ENCODE measurements around the gene DCLRE1B. TPM values are rescaled to one million over a fixed set of nuclear protein-coding genes. Genes with fewer than 3 reads are reported as not detected.

Gene DCLRE1B
- total RNA-seq, 1 experiment from 2014 or later = 14.5 TPM

DNA sequence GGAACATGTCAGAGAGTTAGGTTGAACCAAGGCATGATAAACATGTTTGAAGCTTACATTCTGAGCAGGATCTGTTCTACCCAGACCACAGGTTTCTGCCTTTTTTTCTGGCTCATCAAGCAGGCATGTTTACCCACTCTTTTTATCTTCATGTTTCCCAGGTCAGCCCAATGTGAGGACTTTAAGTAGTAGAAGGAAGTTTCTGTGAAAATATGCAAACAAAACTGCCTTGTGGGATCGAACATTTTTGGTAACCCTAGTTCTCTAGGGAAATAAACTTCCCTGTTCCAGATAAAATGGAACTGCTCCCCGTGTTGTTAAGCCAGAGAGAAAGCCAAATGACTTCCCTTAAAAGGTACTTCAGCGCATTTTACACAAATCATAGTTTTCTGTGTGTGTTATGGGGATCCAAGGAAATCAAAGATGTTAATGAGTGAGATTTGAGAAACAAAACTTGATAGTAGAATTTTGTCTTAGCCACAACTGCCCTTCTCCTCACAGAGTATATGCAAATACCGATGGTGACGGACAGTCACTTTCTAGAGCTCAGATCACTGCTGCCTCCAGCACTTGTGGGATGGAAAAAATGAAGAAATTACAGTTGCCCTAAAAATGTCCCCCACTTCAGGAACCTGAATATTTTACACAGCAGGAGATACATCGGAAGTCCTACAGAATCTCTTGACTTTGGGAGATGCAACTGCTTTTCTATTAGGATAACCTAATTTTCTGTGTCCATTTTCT, 23.2 kb downstream of the DCLRE1B start:
- DNase-seq (ENCODE audit: low spot score) = no peak

- peak; percentile 63 for DNase-seq (ENCODE audit: low spot score)
Measured at GRCh38 chr1:113928941-113929749, 24.0 kb downstream of the DCLRE1B start, which contains the start of gene HIPK1. Gene HIPK1, plus strand, starts transcription at chr1:113929324.

GRCh38 chr1:113929750-113930498, 24.8 kb downstream of the DCLRE1B start:
- no peak for DNase-seq (ENCODE audit: low spot score)

- no peak for DNase-seq (ENCODE audit: low spot score)
Measured at GRCh38 chr1:113930499-113931161, 25.5 kb downstream of the DCLRE1B start.

DNA sequence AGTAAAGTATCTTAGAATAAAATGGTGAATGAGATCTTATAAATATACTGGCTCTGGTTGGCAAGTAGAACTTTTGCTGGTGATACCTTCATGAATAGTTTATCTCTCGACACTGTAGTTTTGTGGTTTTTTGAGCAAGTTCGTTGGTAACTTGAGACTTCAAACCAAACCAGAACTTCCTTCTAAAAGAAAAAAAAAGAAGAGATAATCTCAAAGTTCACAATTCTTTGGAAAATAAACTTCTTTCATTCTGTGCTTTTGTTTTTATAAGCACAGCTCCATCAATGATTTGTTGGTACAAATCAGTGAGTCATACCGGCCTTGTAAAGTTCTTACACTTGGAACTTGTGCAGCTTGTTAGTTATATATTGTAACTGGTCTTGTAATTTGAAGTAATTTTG, 26.3 kb downstream of the DCLRE1B start:
- no peak for DNase-seq (ENCODE audit: low spot score)

- DNase-seq (ENCODE audit: low spot score) = no peak
Measured at GRCh38 chr1:113934006-113934405, 28.9 kb downstream of the DCLRE1B start.

DNA sequence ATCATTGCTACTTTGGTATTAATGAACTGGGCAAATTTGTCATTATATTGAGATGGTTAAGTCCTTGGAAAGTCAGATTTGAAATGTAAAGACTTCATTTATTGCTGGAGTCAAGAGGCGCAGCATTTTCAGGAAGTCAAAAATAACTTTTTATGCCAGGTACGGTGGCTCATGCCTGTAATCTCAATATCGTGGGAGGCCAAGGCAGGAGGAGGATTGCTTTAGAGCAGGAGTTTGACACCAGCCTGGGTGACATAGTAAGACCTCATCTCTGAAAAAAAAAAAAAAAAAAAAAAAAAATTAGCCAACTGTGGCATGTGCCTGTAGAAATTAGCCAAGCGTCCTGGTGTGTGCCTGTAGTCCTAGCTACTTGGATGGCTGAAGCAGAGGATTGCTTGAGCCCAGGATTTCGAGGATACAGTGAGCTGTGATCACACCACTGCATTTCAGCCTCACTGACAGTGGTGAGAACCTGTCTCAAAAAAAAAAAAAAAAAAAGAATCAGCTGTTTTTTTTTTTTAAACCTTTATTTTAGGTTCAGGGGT, 29.5 kb downstream of the DCLRE1B start:
- no peak for DNase-seq (ENCODE audit: low spot score)

DNA sequence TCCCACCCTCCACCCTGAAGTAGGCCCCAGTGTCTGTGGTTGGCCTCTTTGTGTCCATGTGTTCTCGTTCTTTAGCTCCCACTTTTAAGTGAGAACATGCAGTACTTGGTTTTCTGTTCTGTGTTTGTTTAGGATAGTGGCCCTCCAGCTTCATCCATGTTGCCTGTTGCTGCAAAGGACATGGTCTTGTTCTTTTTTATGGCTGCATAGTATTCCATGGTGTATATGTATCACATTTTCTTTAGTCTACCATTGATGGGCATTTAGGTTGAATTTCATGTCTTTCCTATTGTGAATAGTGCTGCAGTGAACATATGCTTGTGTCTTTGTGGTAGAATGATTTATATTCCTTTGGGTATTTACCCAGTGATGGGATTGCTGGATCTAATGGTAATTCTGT, 30.1 kb downstream of the DCLRE1B start:
- DNase-seq (ENCODE audit: low spot score) = no peak

GRCh38 chr1:113935970-113936369, 30.8 kb downstream of the DCLRE1B start:
- DNase-seq (ENCODE audit: low spot score) = no peak

DNA sequence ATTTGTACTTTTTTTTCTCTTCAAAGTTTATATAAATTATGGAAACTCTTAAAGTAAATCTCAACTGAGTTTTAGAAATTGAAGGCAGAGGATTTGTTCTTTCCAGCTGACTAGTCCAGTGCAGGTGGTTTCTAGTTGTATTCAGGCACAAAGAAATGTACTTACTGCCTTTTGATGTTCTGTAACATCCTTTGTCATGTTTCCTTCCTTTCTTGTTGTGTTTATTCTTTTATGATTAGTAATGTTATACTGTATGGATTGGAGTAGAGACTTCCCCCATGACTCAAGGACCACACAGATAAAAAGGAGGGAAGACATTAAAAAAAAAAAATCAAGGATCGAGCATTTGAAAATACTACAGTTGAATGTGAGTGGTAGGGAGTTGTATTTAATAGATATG, 32.0 kb downstream of the DCLRE1B start:
- no peak for DNase-seq (ENCODE audit: low spot score)

DNA sequence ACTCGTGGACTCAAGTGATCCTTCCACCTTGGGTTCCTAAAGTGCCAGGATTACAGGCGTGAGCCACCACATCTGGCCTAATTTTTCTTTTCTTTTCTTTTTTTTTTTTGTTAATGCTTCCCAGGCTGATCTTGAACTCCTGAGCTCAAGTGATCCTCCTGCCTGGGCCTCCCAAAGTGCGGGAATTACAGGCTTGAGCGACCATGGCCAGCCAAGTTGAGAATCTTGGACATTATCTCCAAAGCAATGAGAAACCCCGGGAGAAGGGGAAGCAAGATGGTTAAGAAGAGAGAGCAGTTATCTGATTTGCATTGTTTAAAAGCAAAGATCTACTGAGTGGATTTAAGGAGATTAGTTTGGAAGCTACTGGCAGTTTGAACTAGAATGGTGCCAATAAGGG, 33.1 kb downstream of the DCLRE1B start:
- DNase-seq (ENCODE audit: low spot score) = no peak

DNA sequence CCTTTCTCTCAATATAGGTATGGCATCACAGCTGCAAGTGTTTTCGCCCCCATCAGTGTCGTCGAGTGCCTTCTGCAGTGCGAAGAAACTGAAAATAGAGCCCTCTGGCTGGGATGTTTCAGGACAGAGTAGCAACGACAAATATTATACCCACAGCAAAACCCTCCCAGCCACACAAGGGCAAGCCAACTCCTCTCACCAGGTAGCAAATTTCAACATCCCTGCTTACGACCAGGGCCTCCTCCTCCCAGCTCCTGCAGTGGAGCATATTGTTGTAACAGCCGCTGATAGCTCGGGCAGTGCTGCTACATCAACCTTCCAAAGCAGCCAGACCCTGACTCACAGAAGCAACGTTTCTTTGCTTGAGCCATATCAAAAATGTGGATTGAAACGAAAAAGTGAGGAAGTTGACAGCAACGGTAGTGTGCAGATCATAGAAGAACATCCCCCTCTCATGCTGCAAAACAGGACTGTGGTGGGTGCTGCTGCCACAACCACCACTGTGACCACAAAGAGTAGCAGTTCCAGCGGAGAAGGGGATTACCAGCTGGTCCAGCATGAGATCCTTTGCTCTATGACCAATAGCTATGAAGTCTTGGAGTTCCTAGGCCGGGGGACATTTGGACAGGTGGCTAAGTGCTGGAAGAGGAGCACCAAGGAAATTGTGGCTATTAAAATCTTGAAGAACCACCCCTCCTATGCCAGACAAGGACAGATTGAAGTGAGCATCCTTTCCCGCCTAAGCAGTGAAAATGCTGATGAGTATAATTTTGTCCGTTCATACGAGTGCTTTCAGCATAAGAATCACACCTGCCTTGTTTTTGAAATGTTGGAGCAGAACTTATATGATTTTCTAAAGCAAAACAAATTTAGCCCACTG, 35.5 kb downstream of the DCLRE1B start:
- no peak for DNase-seq (ENCODE audit: low spot score)

DNA sequence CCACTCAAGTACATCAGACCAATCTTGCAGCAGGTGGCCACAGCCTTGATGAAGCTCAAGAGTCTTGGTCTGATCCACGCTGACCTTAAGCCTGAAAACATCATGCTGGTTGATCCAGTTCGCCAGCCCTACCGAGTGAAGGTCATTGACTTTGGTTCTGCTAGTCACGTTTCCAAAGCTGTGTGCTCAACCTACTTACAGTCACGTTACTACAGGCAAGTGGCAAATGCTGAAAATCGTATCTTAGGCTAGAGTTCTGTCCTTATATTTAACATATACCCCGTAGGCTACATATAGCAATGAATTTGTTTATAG, 36.1 kb downstream of the DCLRE1B start:
- DNase-seq (ENCODE audit: low spot score) = no peak

DNA sequence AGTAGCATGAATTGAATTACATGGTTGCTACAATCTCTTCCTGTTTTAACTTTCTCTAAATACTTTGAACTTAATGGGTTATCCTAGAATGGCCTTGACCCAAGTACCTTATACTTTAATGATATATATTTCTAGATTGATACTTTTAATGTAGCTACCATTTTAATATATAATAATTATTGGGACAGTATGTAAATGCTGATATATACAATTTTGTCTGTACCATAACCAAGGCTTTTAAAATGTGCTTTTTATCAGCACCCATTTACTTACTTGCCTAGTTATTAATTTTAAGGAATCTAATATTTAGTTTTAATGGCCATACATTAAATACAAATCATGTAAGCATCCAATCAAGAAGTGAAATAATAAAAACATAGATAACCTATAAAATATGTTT, 37.4 kb downstream of the DCLRE1B start:
- DNase-seq (ENCODE audit: low spot score) = no peak

DNA sequence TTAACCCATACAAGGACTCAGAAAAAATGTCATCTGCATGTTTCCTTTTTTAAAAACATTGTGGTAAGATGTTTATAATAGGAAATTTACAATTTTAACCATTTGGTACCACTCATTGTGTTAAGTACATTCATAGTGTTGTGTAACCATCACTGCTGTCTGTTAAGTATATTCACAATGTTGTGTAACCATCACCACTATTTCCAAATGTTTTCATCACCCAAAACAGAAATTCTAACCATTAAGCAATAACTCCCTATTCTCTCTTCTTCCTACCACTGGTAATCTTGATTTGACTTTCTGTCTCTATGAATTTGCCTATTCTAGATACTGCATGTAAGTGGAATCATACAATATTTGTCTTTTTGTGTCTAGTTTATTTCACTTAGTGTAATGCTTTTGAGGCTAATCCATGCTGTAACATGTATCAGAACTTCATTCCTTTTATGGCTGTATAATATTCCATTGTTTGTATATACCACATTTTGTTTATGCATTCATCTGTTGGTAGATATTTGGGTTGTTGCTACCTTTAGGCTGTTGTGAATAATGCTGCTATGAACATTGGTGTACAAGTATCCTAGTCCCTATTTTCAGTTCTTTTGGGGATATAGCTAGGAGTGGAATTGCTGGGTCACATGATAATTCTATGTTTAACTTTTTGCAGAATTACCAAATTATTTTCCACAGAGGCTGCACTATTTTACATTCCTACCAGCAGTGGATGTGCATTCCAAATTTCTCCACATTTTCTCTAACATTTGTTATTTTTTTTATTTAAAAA, 38.1 kb downstream of the DCLRE1B start:
- DNase-seq (ENCODE audit: low spot score) = no peak

DNA sequence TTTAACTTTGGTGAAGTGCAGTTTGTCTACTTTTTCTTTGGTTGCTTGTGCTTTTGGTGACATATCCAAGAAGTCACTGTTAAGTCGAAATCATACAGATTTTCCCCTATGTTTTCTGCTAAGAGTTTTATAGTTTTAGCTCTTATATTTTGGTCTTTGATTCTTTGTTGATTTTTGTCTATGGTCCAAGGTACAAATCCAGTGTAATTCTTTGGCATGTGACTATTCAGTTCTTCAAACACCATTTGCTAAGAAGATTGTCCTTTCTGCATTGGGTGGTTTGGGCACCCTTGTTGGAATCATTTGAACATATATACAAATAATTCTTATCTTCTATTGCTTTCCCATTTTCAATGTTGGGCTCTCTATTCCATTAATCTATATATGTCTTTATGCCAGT, 40.2 kb downstream of the DCLRE1B start:
- no peak for DNase-seq (ENCODE audit: low spot score)

GRCh38 chr1:113946112-113946511, 41.0 kb downstream of the DCLRE1B start:
- DNase-seq (ENCODE audit: low spot score) = no peak

- DNase-seq (ENCODE audit: low spot score) = no peak
Measured at GRCh38 chr1:113946678-113947387, 41.7 kb downstream of the DCLRE1B start.

DNA sequence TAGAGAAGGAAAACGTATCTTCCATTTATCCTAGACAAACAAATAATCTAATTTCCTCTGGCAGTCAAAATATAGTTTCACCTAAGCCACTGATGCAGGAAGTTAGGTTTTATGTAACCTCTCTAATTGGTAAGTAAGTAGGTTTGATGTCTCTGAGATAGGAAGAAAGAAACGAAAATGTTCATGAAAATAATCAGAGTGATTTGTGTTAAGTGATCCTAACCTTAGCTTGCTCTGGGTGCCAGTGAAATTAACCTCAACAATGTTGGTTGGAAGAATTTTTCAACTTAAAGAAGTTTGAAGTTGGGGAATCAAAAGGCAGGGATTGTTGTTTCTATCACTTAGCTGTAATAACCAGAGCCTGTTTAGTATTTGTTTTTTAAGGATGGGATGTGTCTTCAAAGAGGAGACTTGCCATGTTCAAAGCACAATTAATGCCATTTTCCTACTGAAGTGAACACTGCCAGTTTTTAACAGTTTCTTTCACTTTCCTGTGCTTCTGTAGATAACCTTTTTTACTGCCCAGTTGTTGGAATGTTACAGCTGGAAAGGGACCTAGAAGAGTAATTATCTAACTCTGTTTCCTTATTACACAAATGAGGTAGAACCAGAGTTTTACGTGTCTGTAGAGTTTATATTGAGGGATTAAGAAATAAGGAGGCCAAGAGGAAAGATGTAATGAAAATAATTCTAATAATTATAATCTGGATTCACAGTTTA, 42.4 kb downstream of the DCLRE1B start:
- DNase-seq (ENCODE audit: low spot score) = no peak
